Astrocyte (in vitro differentiated cells and primary cell): Measurements from ENCODE around the gene NUP205. TPM values are rescaled to one million over a fixed set of nuclear protein-coding genes. Genes with fewer than 3 reads are reported as not detected.

Experiments
- DNase-seq: peaks from one replicate; pipeline ENCODE4 v3.0.0-alpha.2; 2010; ENCODE audit warnings: low read depth
- FAIRE-seq: peaks from 2 replicates; lab custom pipeline; 2011; peaks lifted over from hg19 to GRCh38; lab: Jason Lieb, UNC
- H2AFZ ChIP-seq: 2 replicates; pipeline ENCODE4 v1.6.0; 2012; ENCODE audit warnings: low read depth, low read length, inconsistent platforms
- H3K27ac ChIP-seq: 2 replicates; pipeline ENCODE4 v1.5.1; 2011; ENCODE audit warnings: low read depth, low read length, inconsistent platforms
- H3K27me3 ChIP-seq: 2 replicates; pipeline ENCODE4 v1.6.0; 2011; ENCODE audit warnings: low read length, inconsistent platforms; ENCODE audit not compliant: insufficient read depth
- H3K36me3 ChIP-seq: 2 replicates; pipeline ENCODE4 v1.5.1; 2011; ENCODE audit warnings: low read length, inconsistent platforms; ENCODE audit not compliant: insufficient read depth
- H3K4me1 ChIP-seq: 2 replicates; pipeline ENCODE4 v1.5.1; 2011; ENCODE audit warnings: low read length, inconsistent platforms; ENCODE audit not compliant: insufficient read depth
- H3K4me2 ChIP-seq: 2 replicates; pipeline ENCODE4 v1.6.0; 2012; ENCODE audit warnings: low read length, inconsistent platforms
- H3K4me3 ChIP-seq: 2 replicates; pipeline ENCODE4 v1.5.1; 2011; ENCODE audit warnings: low read depth, mild to moderate bottlenecking, low read length, inconsistent platforms; ENCODE audit not compliant: insufficient read depth
- H3K79me2 ChIP-seq: 2 replicates; pipeline ENCODE4 v1.6.0; 2012; ENCODE audit warnings: mild to moderate bottlenecking, low read length, inconsistent platforms; ENCODE audit not compliant: insufficient read depth
- H3K9ac ChIP-seq: 2 replicates; pipeline ENCODE4 v1.6.0; 2012; ENCODE audit warnings: mild to moderate bottlenecking, low read length, inconsistent platforms
- H3K9me3 ChIP-seq: 2 replicates; pipeline ENCODE4 v1.5.1; 2012; ENCODE audit warnings: low read depth, mild to moderate bottlenecking, low read length, inconsistent platforms; ENCODE audit not compliant: insufficient read depth
- H4K20me1 ChIP-seq: 2 replicates; pipeline ENCODE4 v1.6.0; 2012; ENCODE audit warnings: low read length, inconsistent platforms; ENCODE audit not compliant: insufficient read depth
- H3K27ac Mint-ChIP-seq: one replicate; pipeline ENCODE4 v1.8.0; 2021; ENCODE audit warnings: mild to moderate bottlenecking, mixed read lengths; ENCODE audit not compliant: unreplicated experiment
- H3K27me3 Mint-ChIP-seq: one replicate; pipeline ENCODE4 v1.8.0; 2021; ENCODE audit warnings: low read depth, mixed read lengths; ENCODE audit not compliant: unreplicated experiment
- H3K36me3 Mint-ChIP-seq: one replicate; pipeline ENCODE4 v1.8.0; 2021; ENCODE audit warnings: low read depth, mixed read lengths; ENCODE audit not compliant: unreplicated experiment
- H3K4me1 Mint-ChIP-seq: one replicate; pipeline ENCODE4 v1.8.0; 2021; ENCODE audit warnings: low read depth, mixed read lengths; ENCODE audit not compliant: unreplicated experiment
- H3K4me3 Mint-ChIP-seq: one replicate; pipeline ENCODE4 v1.8.0; 2021; ENCODE audit warnings: mild to moderate bottlenecking, moderate library complexity, mixed read lengths; ENCODE audit not compliant: unreplicated experiment
- H3K9me3 Mint-ChIP-seq: one replicate; pipeline ENCODE4 v1.8.0; 2021; ENCODE audit warnings: mild to moderate bottlenecking, mixed read lengths; ENCODE audit not compliant: unreplicated experiment
- EZH2 ChIP-seq: IDR thresholded peaks from 2 replicates; pipeline ENCODE4 v1.6.1; 2012; ENCODE audit warnings: mild to moderate bottlenecking, low read length, inconsistent platforms; ENCODE audit not compliant: insufficient read depth
- total RNA-seq: library from RNA; stranded (reverse); gene quantifications from 2 replicates; pipeline ENCODE4 v1.2.1, GENCODE V29; 2021
- TF ChIP-seq, protein P1 (sequence below): IDR thresholded peaks from 2 replicates; pipeline ENCODE4 v1.5.1; 2011; ENCODE audit warnings: low read depth, mild to moderate bottlenecking, inconsistent platforms, low read length, moderate library complexity; ENCODE audit not compliant: insufficient read depth

Gene NUP205
- total RNA-seq, 1 donor from 2014 or later: 50.5 TPM

GRCh38 chr7:135597926-135598305 lies 40.2 kb downstream of the NUP205 start:
- Mint-ChIP-seq H3K4me1 (peaks cover 5% of the 10 kb centered on the region), H3K27me3 (no peaks in the 10 kb centered on the region), H3K9me3 (no peaks in the 10 kb centered on the region), H3K27ac (no peak overlapping the region), H3K4me3 (no peak overlapping the region), H3K36me3 (peaks cover 7% of the 10 kb centered on the region)
- Histone ChIP-seq H3K9me3 (no peaks in the 10 kb centered on the region), H3K9ac (no peak overlapping the region), H3K4me1 (peaks cover 6% of the 10 kb centered on the region), H3K27ac (no peak overlapping the region), H3K4me2 (peak overlapping the region; percentile 31), H3K27me3 (no peaks in the 10 kb centered on the region), H3K4me3 (no peak overlapping the region), H3K36me3 (peaks cover 33% of the 10 kb centered on the region), H4K20me1 (no peaks in the 10 kb centered on the region), H3K79me2 (peaks cover 4% of the 10 kb centered on the region), H2AFZ (no peak overlapping the region)
- peak; percentile 4 for DNase-seq
- TF ChIP-seq EZH2: no peak
- TF ChIP-seq, protein P1, sequence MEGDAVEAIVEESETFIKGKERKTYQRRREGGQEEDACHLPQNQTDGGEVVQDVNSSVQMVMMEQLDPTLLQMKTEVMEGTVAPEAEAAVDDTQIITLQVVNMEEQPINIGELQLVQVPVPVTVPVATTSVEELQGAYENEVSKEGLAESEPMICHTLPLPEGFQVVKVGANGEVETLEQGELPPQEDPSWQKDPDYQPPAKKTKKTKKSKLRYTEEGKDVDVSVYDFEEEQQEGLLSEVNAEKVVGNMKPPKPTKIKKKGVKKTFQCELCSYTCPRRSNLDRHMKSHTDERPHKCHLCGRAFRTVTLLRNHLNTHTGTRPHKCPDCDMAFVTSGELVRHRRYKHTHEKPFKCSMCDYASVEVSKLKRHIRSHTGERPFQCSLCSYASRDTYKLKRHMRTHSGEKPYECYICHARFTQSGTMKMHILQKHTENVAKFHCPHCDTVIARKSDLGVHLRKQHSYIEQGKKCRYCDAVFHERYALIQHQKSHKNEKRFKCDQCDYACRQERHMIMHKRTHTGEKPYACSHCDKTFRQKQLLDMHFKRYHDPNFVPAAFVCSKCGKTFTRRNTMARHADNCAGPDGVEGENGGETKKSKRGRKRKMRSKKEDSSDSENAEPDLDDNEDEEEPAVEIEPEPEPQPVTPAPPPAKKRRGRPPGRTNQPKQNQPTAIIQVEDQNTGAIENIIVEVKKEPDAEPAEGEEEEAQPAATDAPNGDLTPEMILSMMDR: no peak
- FAIRE-seq: no peak

DNA sequence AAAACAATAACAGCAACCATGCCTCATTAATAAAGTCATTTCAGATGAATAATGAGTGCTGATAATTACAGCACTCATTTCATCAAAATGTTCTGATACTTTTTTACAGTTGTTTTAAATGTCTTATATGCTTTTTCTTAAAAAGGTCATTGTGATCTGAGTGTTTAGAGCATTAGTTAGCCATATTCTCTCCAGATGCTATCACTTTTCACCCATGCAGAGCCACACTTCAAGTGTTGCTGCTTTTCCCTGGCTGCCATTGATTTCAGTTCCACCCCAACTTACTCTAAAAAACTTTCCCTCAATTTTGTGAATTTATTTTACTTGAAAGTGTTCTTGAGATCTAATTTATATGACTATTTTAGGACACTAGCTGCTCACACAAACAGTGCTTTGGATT lies 41.8 kb downstream of the NUP205 start:
- TF ChIP-seq, protein P1: no peak
- TF ChIP-seq EZH2: no peak
- H3K27me3 ChIP-seq: no peaks in the 10 kb centered on the region
- Mint-ChIP-seq H3K36me3 (peaks cover 7% of the 10 kb centered on the region), H3K27ac (no peak overlapping the region), H3K4me1 (peaks cover 5% of the 10 kb centered on the region), H3K9me3 (no peaks in the 10 kb centered on the region), H3K4me3 (no peak overlapping the region), H3K27me3 (no peaks in the 10 kb centered on the region)
- H3K4me2 ChIP-seq: no peak overlapping the region
- FAIRE-seq (no peak), DNase-seq (no peak)
- no peaks in the 10 kb centered on the region for H3K9me3 ChIP-seq
- no peak overlapping the region for H3K27ac ChIP-seq
- no peak overlapping the region for H3K9ac ChIP-seq
- H3K79me2 ChIP-seq: peaks cover 4% of the 10 kb centered on the region
- peaks cover 6% of the 10 kb centered on the region for H3K4me1 ChIP-seq
- no peak overlapping the region for H2AFZ ChIP-seq
- H3K4me3 ChIP-seq: no peak overlapping the region
- H3K36me3 ChIP-seq: peaks cover 28% of the 10 kb centered on the region
- no peaks in the 10 kb centered on the region for H4K20me1 ChIP-seq

DNA sequence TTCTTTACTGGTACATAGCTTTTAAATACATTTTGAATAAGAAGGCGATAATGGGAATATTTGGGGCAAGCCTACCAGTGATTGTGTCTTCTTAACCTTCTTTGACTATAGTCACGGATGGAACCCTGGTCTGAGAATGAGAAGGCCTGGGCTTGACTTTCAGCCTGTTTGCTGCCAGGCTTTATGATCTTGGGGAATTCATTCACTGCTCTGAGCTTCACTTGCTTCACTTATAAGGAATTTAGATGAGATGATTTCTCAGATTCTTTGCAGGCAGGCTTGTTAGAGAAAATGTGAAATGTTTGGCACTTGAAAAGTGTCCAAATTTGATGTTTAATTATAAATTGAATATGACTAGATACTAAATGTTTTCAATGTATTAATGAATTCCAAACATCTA lies 42.5 kb downstream of the NUP205 start:
- H3K9ac ChIP-seq: no peak overlapping the region
- no peaks in the 10 kb centered on the region for H3K27me3 ChIP-seq
- H3K79me2 ChIP-seq: no peaks in the 10 kb centered on the region
- H3K4me1 Mint-ChIP-seq: peaks cover 5% of the 10 kb centered on the region
- H3K27me3 Mint-ChIP-seq: no peaks in the 10 kb centered on the region
- FAIRE-seq: no peak
- H3K4me3 Mint-ChIP-seq: no peak overlapping the region
- H3K4me3 ChIP-seq: no peak overlapping the region
- DNase-seq: peak; percentile 3
- H2AFZ ChIP-seq: no peak overlapping the region
- H3K9me3 Mint-ChIP-seq: no peaks in the 10 kb centered on the region
- no peak overlapping the region for H3K27ac Mint-ChIP-seq
- H3K4me2 ChIP-seq: no peak overlapping the region
- TF ChIP-seq, protein P1: no peak
- TF ChIP-seq EZH2: no peak
- H3K27ac ChIP-seq: no peak overlapping the region
- H4K20me1 ChIP-seq: no peaks in the 10 kb centered on the region
- H3K9me3 ChIP-seq: no peaks in the 10 kb centered on the region
- H3K4me1 ChIP-seq: peaks cover 6% of the 10 kb centered on the region
- H3K36me3 Mint-ChIP-seq: peaks cover 6% of the 10 kb centered on the region
- H3K36me3 ChIP-seq: peaks cover 27% of the 10 kb centered on the region
